ENCODE data around the gene NPAT. TPM values are rescaled to one million over a fixed set of nuclear protein-coding genes. Genes with fewer than 3 reads are reported as not detected.

Gene NPAT
- total and polyA plus RNA-seq, 10 of the 15 experiments (the other 5 are each of a cell fraction or from before 2014, with no cell fraction given) = 7.5 to 32.8 (median 20.1) TPM

- TF ChIP-seq, protein P1, sequence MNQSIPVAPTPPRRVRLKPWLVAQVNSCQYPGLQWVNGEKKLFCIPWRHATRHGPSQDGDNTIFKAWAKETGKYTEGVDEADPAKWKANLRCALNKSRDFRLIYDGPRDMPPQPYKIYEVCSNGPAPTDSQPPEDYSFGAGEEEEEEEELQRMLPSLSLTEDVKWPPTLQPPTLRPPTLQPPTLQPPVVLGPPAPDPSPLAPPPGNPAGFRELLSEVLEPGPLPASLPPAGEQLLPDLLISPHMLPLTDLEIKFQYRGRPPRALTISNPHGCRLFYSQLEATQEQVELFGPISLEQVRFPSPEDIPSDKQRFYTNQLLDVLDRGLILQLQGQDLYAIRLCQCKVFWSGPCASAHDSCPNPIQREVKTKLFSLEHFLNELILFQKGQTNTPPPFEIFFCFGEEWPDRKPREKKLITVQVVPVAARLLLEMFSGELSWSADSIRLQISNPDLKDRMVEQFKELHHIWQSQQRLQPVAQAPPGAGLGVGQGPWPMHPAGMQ (IDR thresholded peaks at IDR 0.05; ENCODE audit: borderline replicate concordance) = no peak
- TF ChIP-seq FOXM1 (IDR thresholded peaks at IDR 0.05; ENCODE audit: low read depth, low read length) (no peak), POLR2AphosphoS5 (IDR thresholded peaks at IDR 0.05; ENCODE audit: low read length) (no peak), MEF2A (IDR thresholded peaks at IDR 0.05; ENCODE audit: insufficient read depth, low read depth, low read length) (no peak), RB1 (IDR thresholded peaks at IDR 0.05; ENCODE audit: borderline replicate concordance) (no peak), KDM1A (IDR thresholded peaks at IDR 0.05; ENCODE audit: borderline replicate concordance) (no peak), IRF4 (IDR thresholded peaks at IDR 0.05; ENCODE audit: low read depth, low read length) (0 out of 2 replicates have a peak, but pooled peaks have one; percentile 25), CEBPB (IDR thresholded peaks at IDR 0.05; ENCODE audit: borderline replicate concordance in 1 of 2, low read depth in 2 of 2, low read length in 2 of 2) (no peak), CUX1 (IDR thresholded peaks at IDR 0.05; ENCODE audit: insufficient replicate concordance, low read depth, low read length) (no peak)
Measured at GRCh38 chr11:108160970-108161566, 61.4 kb downstream of the NPAT start (continued).
